Measurements from ENCODE around the gene ZFHX3.

Gene ZFHX3

DNA sequence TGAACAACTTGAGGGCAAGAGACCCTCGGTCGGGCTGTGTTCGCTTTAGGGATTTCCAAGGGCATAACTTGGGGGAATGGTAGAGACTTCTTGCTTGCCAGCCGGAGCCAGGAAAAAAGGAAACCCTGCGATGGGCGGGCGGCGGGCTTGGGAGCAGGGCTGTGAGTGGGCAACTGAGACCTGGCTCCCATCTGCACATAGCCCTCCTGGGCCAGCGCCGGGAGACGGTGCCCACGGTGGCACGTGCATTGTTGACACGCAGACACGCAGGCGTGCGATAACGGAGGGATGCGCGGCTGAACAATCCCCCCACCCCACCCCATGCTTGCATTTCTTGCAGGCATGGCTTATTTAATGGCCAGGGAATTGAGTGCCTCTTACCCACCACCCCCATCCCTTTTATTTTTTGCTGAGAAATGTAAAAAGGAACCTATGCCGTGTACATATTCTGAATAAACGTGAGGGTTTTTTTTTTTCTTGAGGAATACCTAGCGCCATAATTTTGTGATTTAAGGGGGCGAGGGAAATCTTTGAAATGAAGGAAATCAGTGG is 17.1 kb upstream of the ZFHX3 start:
- Histone ChIP-seq H3K27me3 (no peaks in the 10 kb centered on the region), H3K9me3 (no peaks in the 10 kb centered on the region), H3K36me3 (no peaks in the 10 kb centered on the region), H3K4me1 (peaks cover 11% of the 10 kb centered on the region), H3K4me3 (ENCODE audit: low read depth, low read length) (no peak overlapping the region)
- TF ChIP-seq, protein P1, sequence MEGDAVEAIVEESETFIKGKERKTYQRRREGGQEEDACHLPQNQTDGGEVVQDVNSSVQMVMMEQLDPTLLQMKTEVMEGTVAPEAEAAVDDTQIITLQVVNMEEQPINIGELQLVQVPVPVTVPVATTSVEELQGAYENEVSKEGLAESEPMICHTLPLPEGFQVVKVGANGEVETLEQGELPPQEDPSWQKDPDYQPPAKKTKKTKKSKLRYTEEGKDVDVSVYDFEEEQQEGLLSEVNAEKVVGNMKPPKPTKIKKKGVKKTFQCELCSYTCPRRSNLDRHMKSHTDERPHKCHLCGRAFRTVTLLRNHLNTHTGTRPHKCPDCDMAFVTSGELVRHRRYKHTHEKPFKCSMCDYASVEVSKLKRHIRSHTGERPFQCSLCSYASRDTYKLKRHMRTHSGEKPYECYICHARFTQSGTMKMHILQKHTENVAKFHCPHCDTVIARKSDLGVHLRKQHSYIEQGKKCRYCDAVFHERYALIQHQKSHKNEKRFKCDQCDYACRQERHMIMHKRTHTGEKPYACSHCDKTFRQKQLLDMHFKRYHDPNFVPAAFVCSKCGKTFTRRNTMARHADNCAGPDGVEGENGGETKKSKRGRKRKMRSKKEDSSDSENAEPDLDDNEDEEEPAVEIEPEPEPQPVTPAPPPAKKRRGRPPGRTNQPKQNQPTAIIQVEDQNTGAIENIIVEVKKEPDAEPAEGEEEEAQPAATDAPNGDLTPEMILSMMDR (IDR thresholded peaks at IDR 0.05; ENCODE audit: low read depth, low read length), result no peak
- no peak for DNase-seq

DNA sequence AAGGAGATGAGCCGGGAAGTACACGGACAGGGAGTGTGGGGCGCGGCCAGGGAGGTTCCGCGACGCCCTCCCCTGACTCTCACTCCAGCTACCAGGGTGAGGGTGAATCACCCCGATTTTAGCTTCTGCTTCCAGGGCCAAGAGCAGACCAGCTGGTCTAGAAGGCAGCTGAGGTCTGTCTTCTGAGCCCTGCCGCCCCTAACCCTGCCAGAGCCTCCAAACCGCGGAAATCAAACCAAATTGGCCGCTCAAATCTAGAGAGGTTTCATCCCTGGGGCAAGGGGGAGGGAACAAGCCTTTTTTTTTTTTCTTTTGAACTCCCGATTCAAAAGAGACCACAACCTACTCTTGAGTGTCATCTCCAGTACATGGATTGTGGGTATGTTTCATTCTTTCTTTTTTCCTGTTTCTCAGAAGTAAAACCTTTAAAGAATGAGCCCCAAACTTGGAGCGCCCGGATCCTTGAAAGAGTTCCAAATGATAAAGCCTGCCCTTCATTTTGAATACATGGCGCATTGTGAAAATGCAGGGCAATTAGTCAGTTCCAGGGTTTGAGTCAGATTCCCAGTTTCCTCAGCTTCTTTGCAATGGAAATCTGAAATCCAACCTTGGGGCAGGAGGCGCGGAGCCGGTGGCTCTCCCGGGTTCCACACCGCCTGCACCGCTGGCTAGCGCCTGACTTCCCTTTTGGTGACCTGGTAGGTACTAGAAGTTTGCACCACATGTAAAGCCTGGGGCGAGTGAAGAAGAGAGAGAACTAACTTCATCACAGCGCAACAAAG is 16.5 kb upstream of the ZFHX3 start:
- Histone ChIP-seq H3K27me3 (no peaks in the 10 kb centered on the region), H3K4me3 (ENCODE audit: low read depth, low read length) (no peak overlapping the region), H3K36me3 (no peaks in the 10 kb centered on the region), H3K4me1 (peaks cover 8% of the 10 kb centered on the region), H3K9me3 (no peaks in the 10 kb centered on the region)
- no peak for DNase-seq
- TF ChIP-seq, protein P1 (IDR thresholded peaks at IDR 0.05; ENCODE audit: low read depth, low read length), result no peak

DNA sequence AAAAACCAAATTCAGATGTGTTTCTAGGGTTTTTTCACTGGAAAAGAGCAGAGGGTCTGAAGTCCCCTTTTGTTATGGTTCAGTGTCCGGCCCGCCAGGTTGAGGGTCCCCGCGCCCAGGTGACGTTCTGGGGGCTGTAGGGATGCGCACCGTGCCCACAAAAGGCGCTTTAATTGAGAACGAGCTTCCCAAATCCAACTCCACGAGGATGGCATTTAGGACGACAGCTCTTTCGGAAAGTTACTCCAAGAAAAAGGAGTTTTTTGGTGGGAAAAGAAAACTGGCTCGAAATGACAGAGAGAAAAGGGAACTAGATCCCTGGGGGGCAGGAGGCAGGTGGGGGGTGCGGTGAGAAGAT is 15.9 kb upstream of the ZFHX3 start:
- peaks cover 8% of the 10 kb centered on the region for H3K4me1 ChIP-seq
- no peaks in the 10 kb centered on the region for H3K36me3 ChIP-seq
- TF ChIP-seq, protein P1 (IDR thresholded peaks at IDR 0.05; ENCODE audit: low read depth, low read length), result no peak
- H3K4me3 ChIP-seq (ENCODE audit: low read depth, low read length), result no peak overlapping the region
- H3K27me3 ChIP-seq, result no peaks in the 10 kb centered on the region
- DNase-seq, result no peak
- H3K9me3 ChIP-seq, result no peaks in the 10 kb centered on the region

DNA sequence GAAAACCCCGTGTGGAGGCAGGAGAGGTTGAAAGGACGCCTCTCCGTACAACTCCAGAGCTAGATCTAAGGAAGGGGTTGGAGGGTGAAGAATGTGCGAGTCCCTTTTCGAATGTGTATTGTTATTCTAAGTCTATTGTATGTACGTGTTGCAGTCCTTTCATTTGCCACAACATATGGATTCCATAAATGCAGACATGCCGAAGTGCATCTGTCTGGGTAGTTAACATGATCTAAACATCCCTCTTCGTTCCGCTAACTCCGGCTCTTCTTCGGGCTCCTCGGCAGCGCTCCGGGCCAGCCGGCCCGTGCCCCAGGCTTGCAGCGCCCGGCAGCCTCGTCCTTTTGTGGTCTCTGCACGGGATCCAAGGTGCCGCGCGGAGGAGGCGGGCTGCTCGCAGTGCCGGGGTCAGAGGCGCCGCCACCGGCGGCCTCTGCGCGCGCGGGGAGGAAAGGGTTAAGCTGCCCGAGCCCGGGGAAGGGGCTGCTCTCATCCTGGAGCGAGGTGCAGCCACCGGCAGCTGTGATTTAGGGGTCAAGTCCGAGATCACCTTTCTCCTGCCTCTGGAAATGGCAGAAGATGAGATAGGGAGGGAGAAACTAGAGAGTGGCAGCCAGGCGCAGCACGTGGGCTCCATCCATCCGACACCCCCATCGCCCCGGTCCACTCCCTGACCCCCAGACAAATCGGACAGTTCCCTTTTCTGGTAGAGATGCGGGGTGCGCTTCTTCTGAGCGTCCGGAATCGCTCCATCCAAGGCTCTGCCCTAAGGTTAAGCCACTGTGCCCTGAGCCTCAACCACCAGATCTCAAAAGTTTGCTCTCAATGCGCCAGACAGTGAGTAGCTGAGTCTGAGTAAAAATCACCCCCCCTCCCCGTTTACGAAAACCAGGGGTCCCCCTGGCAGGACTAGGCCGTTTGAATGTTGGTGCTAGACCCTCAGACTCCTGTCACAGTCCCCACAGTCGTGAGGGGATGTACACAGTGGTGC is 15.1 kb upstream of the ZFHX3 start:
- peak overlapping the region; percentile 69 for H3K4me3 ChIP-seq (ENCODE audit: low read depth, low read length)
- peak; percentile 55 for DNase-seq
- H3K36me3 ChIP-seq, result no peaks in the 10 kb centered on the region
- TF ChIP-seq, protein P1 (IDR thresholded peaks at IDR 0.05; ENCODE audit: low read depth, low read length), result no peak
- H3K9me3 ChIP-seq, result no peaks in the 10 kb centered on the region
- H3K27me3 ChIP-seq, result no peaks in the 10 kb centered on the region
- H3K4me1 ChIP-seq, result peaks cover 5% of the 10 kb centered on the region

DNA sequence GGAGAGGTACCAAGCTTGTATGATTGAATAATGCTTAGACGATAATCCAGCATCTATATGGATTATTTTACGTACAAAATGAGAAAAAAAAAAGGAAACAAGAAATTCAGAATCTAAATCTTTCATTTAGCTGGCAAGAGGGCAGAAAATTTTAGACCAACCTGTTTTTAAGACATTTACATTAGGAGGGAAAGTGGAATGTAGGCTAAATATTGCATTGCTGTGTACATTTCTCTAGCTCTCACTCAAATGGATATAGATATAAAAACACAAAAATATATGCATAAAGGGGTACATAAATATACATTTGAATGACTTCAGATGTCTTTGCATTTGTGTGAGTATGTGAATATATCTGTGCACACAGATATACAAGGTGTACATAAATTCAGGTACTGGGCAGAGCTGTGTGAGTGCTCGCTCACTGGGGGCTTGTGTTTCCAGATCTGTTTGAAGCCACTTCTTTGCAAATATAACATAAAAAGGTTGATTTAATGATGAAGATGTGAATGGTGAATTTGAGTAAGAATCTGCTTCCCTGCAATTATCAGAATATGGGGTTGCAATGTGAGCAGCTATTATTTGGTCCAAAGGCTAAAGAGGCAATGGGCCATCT is 14.2 kb upstream of the ZFHX3 start:
- H3K9me3 ChIP-seq, result no peaks in the 10 kb centered on the region
- H3K4me3 ChIP-seq (ENCODE audit: low read depth, low read length), result peak overlapping the region; percentile 69
- TF ChIP-seq, protein P1 (IDR thresholded peaks at IDR 0.05; ENCODE audit: low read depth, low read length), result no peak
- no peaks in the 10 kb centered on the region for H3K27me3 ChIP-seq
- no peaks in the 10 kb centered on the region for H3K36me3 ChIP-seq
- no peak for DNase-seq
- H3K4me1 ChIP-seq, result peaks cover 5% of the 10 kb centered on the region

All from BE2C (cell line).